Measurements from ENCODE around the gene ATOX1. TPM values are rescaled to one million over a fixed set of nuclear protein-coding genes. Genes with fewer than 3 reads are reported as not detected.

ATOX1 gene
- total and polyA plus RNA-seq, 9 of the 15 experiments (the other 6 are each of a cell fraction or from before 2014, with no cell fraction given): 59.2 to 318 (median 86.2) TPM

GRCh38 chr5:151770383-151771258, 12.2 kb upstream of the ATOX1 start (continued):
- TF ChIP-seq ZNF609 (CRISPR knock-in tag; IDR thresholded peaks at IDR 0.05; ENCODE audit: borderline replicate concordance): no peak
- TF ChIP-seq RFX7 (CRISPR knock-in tag; IDR thresholded peaks at IDR 0.05): no peak
- no peak for TF ChIP-seq ZBTB34 (CRISPR knock-in tag; IDR thresholded peaks at IDR 0.05)
- TF ChIP-seq ELF4 (CRISPR knock-in tag; IDR thresholded peaks at IDR 0.05): no peak
- 0 out of 2 replicates have a peak, but pooled peaks have one; percentile 55 for TF ChIP-seq ZNF644 (tag; IDR thresholded peaks at IDR 0.05; ENCODE audit: low read depth)
- TF ChIP-seq ZBTB49 (CRISPR knock-in tag; IDR thresholded peaks at IDR 0.05; ENCODE audit: borderline replicate concordance): 0 out of 2 replicates have a peak, but pooled peaks have one; percentile 67
- TF ChIP-seq YY1 (IDR thresholded peaks at IDR 0.05; ENCODE audit: borderline replicate concordance in 1 of 3, control insufficient read depth in 1 of 3, extremely low read depth in 1 of 3, insufficient read depth in 3 of 3, insufficient read length in 1 of 3, insufficient replicate concordance in 2 of 3, low read depth in 1 of 3, low read length in 2 of 3): no peak
- peak; percentile 78; the same call in 1 of the 2 replicates for TF ChIP-seq ZNF395 (CRISPR knock-in tag; IDR thresholded peaks at IDR 0.05)
- TF ChIP-seq DDX20 (tag; IDR thresholded peaks at IDR 0.05; ENCODE audit: low read depth): no peak
- TF ChIP-seq NELFE (IDR thresholded peaks at IDR 0.05; ENCODE audit: insufficient read depth, insufficient read length): no peak
- peak; percentile 70; the same call in 1 of the 2 replicates for TF ChIP-seq ZNF175 (CRISPR knock-in tag; IDR thresholded peaks at IDR 0.05; ENCODE audit: low read depth)
- 0 out of 2 replicates have a peak, but pooled peaks have one; percentile 25 for TF ChIP-seq ZBTB43 (CRISPR knock-in tag; IDR thresholded peaks at IDR 0.05)
